GM21717 (cell line): ENCODE data around the gene CDR2.

Experiments
- ATAC-seq: cut with Tn5 transposase; IDR thresholded peaks from one replicate; pipeline ENCODE4 v1.9.1; 2021; ENCODE audit warnings: mild to moderate bottlenecking, moderate library complexity; ENCODE audit not compliant: unreplicated experiment

CDR2 gene

GRCh38 chr16:22325598-22326368 is 48.6 kb downstream of the CDR2 start:
- ATAC-seq: no peak

GRCh38 chr16:22324787-22325597 is 49.4 kb downstream of the CDR2 start:
- ATAC-seq: no peak

- ATAC-seq: no peak
Observed at GRCh38 chr16:22323959-22324786, 50.2 kb downstream of the CDR2 start.

GRCh38 chr16:22323173-22323958 is 51.1 kb downstream of the CDR2 start:
- ATAC-seq: no peak

- no peak for ATAC-seq
Observed at GRCh38 chr16:22322741-22323140, 51.7 kb downstream of the CDR2 start.

GRCh38 chr16:22322021-22322471 is 52.4 kb downstream of the CDR2 start:
- ATAC-seq: no peak

GRCh38 chr16:22321340-22322001 is 52.9 kb downstream of the CDR2 start:
- no peak for ATAC-seq

- ATAC-seq: no peak
Observed at GRCh38 chr16:22320572-22321339, 53.7 kb downstream of the CDR2 start.

- no peak for ATAC-seq
Observed at GRCh38 chr16:22318690-22319358, 55.6 kb downstream of the CDR2 start.

GRCh38 chr16:22317625-22318024 is 56.8 kb downstream of the CDR2 start:
- no peak for ATAC-seq

- ATAC-seq: no peak
Observed at GRCh38 chr16:22317001-22317530, 57.4 kb downstream of the CDR2 start.

- ATAC-seq: no peak
Observed at GRCh38 chr16:22316411-22316811, 58.0 kb downstream of the CDR2 start.

- ATAC-seq: no peak
Observed at GRCh38 chr16:22315979-22316378, 58.4 kb downstream of the CDR2 start.

GRCh38 chr16:22314661-22315626 is 59.5 kb downstream of the CDR2 start:
- ATAC-seq: no peak

GRCh38 chr16:22313876-22314470 is 60.4 kb downstream of the CDR2 start:
- no peak for ATAC-seq

- no peak for ATAC-seq
Observed at GRCh38 chr16:22312897-22313781, 61.3 kb downstream of the CDR2 start.
